ENCODE measurements around the gene CSNK2B. TPM values are rescaled to one million over a fixed set of nuclear protein-coding genes. Genes with fewer than 3 reads are reported as not detected.
A peak's percentile ranks its signal among the peaks of the same experiment; 100 is the strongest.

CSNK2B gene
- polyA plus RNA-seq, 4 donors = 185 to 231 (median 206) TPM

- Histone ChIP-seq H3K27me3 (ENCODE audit: control insufficient read depth in 3 of 3, insufficient read depth in 3 of 3, low read length in 3 of 3) (no peaks in the 10 kb centered on the region), H3K27ac (ENCODE audit: low read depth in 1 of 3, low read length in 2 of 3) (peak overlapping the region; percentile 69 to 96 (median 88)), H3K9me3 (ENCODE audit: control insufficient read depth in 2 of 2, insufficient read depth in 1 of 2, low read depth in 1 of 2, low read length in 1 of 2) (no peaks in the 10 kb centered on the region), H3K4me3 (ENCODE audit: low read depth in 1 of 3, low read length in 3 of 3) (peak overlapping the region in 2 of 3 donors; percentile 66 to 90), H3K36me3 (ENCODE audit: control insufficient read depth in 3 of 3, insufficient read depth in 2 of 3, low read depth in 1 of 3, low read length in 3 of 3) (peaks cover 2 to 53% (median 5%) of the 10 kb centered on the region in 3 donors), H3K4me1 (ENCODE audit: control insufficient read depth in 3 of 3, insufficient read depth in 2 of 3, low read depth in 1 of 3, low read length in 2 of 3) (peaks cover 3 to 51% (median 15%) of the 10 kb centered on the region in 3 donors)
- 46 to 70% (median 63%) methylated on average over 12 of the region's 12 CpGs for WGBS, 3 donors
- no peak for FAIRE-seq
- peak in 1 of 2 donors; percentile 43 for DNase-seq
Observed at GRCh38 chr6:31661262-31662123, 4.4 kb upstream of the CSNK2B start.

DNA sequence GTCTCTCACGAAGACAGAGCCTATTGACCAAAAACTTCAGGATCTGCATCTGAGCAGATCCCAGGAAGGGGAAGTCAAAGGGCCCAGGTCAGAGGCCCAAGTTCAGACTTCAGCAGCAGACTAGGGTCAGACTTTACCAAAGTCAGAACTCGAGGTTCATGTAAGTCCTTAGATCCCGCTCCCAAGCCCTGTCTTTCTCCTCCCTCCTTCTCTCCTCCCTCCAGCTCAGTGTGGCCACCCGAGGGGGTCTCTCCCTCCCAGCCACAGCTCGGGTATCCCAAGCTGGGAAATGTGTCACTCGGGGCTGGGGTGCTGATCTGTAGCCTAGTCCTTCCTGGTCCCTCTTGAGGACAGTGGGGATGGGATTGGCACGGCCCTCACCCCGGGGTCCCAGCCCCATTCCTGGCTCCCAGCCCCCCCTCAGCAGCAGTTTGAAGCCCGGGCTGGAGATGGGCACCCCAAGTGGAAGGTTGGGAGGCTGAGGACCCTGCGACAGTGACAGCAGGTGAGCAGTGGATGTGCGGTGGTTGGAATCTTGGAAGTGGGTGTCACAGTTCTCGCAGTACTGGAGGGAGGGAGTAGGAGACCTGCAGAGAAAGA lies 3.7 kb upstream of the CSNK2B start:
- Histone ChIP-seq H3K27me3 (ENCODE audit: control insufficient read depth in 3 of 3, insufficient read depth in 3 of 3, low read length in 3 of 3) (no peaks in the 10 kb centered on the region), H3K27ac (ENCODE audit: low read depth in 1 of 3, low read length in 2 of 3) (peak overlapping the region; percentile 24 to 94 (median 27))
- no peak for FAIRE-seq

GRCh38 chr6:31663126-31663960 lies 2.5 kb upstream of the CSNK2B start:
- Histone ChIP-seq H3K4me1 (ENCODE audit: control insufficient read depth in 3 of 3, insufficient read depth in 2 of 3, low read depth in 1 of 3, low read length in 2 of 3) (peaks cover 3 to 54% (median 14%) of the 10 kb centered on the region in 3 donors), H3K36me3 (ENCODE audit: control insufficient read depth in 3 of 3, insufficient read depth in 2 of 3, low read depth in 1 of 3, low read length in 3 of 3) (peaks cover 2 to 52% (median 8%) of the 10 kb centered on the region in 3 donors), H3K27ac (ENCODE audit: low read depth in 1 of 3, low read length in 2 of 3) (peak overlapping the region; percentile 79 to 97 (median 94)), H3K4me3 (ENCODE audit: low read depth in 1 of 3, low read length in 3 of 3) (peak overlapping the region in 2 of 3 donors; percentile 61 to 85), H3K27me3 (ENCODE audit: control insufficient read depth in 3 of 3, insufficient read depth in 3 of 3, low read length in 3 of 3) (no peaks in the 10 kb centered on the region), H3K9me3 (ENCODE audit: control insufficient read depth in 2 of 2, insufficient read depth in 1 of 2, low read depth in 1 of 2, low read length in 1 of 2) (no peaks in the 10 kb centered on the region)
- no peak for FAIRE-seq
- WGBS, 3 donors = 14 to 43% (median 41%) methylated on average over 8 to 9 of the region's 9 CpGs
- DNase-seq = peak; percentile 57 to 81

More for the DNA sequence above, 3.7 kb upstream of the CSNK2B start:
- H3K36me3 ChIP-seq (ENCODE audit: control insufficient read depth in 3 of 3, insufficient read depth in 2 of 3, low read depth in 1 of 3, low read length in 3 of 3) = peaks cover 2 to 55% (median 5%) of the 10 kb centered on the region in 3 donors
- H3K4me3 ChIP-seq (ENCODE audit: low read depth in 1 of 3, low read length in 3 of 3) = peak overlapping the region in 2 of 3 donors; percentile 9 to 61
- no peak for DNase-seq
- WGBS, 3 donors = 84 to 87% (median 85%) methylated on average over 12 of the region's 12 CpGs
- H3K9me3 ChIP-seq (ENCODE audit: control insufficient read depth in 2 of 2, insufficient read depth in 1 of 2, low read depth in 1 of 2, low read length in 1 of 2) = no peaks in the 10 kb centered on the region
- peaks cover 3 to 57% (median 18%) of the 10 kb centered on the region in 3 donors for H3K4me1 ChIP-seq (ENCODE audit: control insufficient read depth in 3 of 3, insufficient read depth in 2 of 3, low read depth in 1 of 3, low read length in 2 of 3)

GRCh38 chr6:31663961-31664789 lies 1.7 kb upstream of the CSNK2B start:
- FAIRE-seq = no peak
- Histone ChIP-seq H3K36me3 (ENCODE audit: control insufficient read depth in 3 of 3, insufficient read depth in 2 of 3, low read depth in 1 of 3, low read length in 3 of 3) (peaks cover 8 to 53% (median 15%) of the 10 kb centered on the region in 3 donors), H3K4me1 (ENCODE audit: control insufficient read depth in 3 of 3, insufficient read depth in 2 of 3, low read depth in 1 of 3, low read length in 2 of 3) (peaks cover 0 to 47% (median 12%) of the 10 kb centered on the region in 3 donors), H3K27ac (ENCODE audit: low read depth in 1 of 3, low read length in 2 of 3) (peak overlapping the region; percentile 79 to 97 (median 94)), H3K27me3 (ENCODE audit: control insufficient read depth in 3 of 3, insufficient read depth in 3 of 3, low read length in 3 of 3) (no peaks in the 10 kb centered on the region), H3K9me3 (ENCODE audit: control insufficient read depth in 2 of 2, insufficient read depth in 1 of 2, low read depth in 1 of 2, low read length in 1 of 2) (no peaks in the 10 kb centered on the region), H3K4me3 (ENCODE audit: low read depth in 1 of 3, low read length in 3 of 3) (peak overlapping the region; percentile 42 to 85 (median 61))
- DNase-seq = peak; percentile 36 to 51
- 6 to 12% (median 11%) methylated on average over 14 to 17 of the region's 17 CpGs for WGBS, 3 donors

GRCh38 chr6:31664790-31665500 lies 935 bp upstream of the CSNK2B start, which contains the start of gene GPANK1:
TSS of gene GPANK1 (minus strand) at chr6:31664997. CDS start at chr6:31664478, 519 bp downstream.
- 0% methylated on average over 39 of the region's 39 CpGs for WGBS, 3 donors
- FAIRE-seq (no peak), DNase-seq (peak; percentile 96 to 98)
- Histone ChIP-seq H3K4me1 (ENCODE audit: control insufficient read depth in 3 of 3, insufficient read depth in 2 of 3, low read depth in 1 of 3, low read length in 2 of 3) (peaks cover 0 to 44% (median 7%) of the 10 kb centered on the region in 3 donors), H3K9me3 (ENCODE audit: control insufficient read depth in 2 of 2, insufficient read depth in 1 of 2, low read depth in 1 of 2, low read length in 1 of 2) (no peaks in the 10 kb centered on the region), H3K36me3 (ENCODE audit: control insufficient read depth in 3 of 3, insufficient read depth in 2 of 3, low read depth in 1 of 3, low read length in 3 of 3) (peaks cover 13 to 57% (median 18%) of the 10 kb centered on the region in 3 donors), H3K27me3 (ENCODE audit: control insufficient read depth in 3 of 3, insufficient read depth in 3 of 3, low read length in 3 of 3) (no peaks in the 10 kb centered on the region), H3K27ac (ENCODE audit: low read depth in 1 of 3, low read length in 2 of 3) (peak within 1 kb of the TSS; percentile 79 to 97 (median 94)), H3K4me3 (ENCODE audit: low read depth in 1 of 3, low read length in 3 of 3) (peak within 1 kb of the TSS; percentile 61 to 89 (median 85))

DNA sequence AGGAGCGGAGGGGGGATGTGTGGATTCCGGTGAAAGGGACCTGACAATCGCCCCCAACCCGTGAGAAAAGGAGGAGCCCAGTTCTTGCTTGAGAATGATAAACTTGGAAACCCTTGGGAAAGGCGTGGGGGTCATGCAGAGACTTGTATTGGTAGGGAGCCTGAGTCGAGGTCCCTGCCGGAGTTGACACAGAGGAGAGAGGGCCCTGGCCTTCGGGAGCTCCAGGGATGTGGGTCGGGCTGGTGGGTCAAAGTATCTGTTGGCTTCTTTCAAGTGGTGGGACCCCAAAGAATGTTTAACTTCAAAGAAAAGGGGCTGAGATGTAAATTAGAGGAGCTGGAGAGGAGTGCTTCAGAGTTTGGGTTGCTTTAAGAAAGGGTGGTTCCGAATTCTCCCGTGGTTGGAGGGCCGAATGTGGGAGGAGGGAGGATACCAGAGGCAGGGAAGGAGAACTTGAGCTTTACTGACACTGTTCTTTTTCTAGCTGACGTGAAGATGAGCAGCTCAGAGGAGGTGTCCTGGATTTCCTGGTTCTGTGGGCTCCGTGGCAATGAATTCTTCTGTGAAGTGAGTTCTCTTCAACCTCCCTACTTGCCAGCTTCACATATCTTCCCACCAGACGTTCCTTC lies 571 bp downstream of the CSNK2B start:
- FAIRE-seq (no peak), DNase-seq (peak in 1 of 2 donors; percentile 16)
- Histone ChIP-seq H3K9me3 (ENCODE audit: control insufficient read depth in 2 of 2, insufficient read depth in 1 of 2, low read depth in 1 of 2, low read length in 1 of 2) (no peaks in the 10 kb centered on the region), H3K4me1 (ENCODE audit: control insufficient read depth in 3 of 3, insufficient read depth in 2 of 3, low read depth in 1 of 3, low read length in 2 of 3) (peaks cover 0 to 39% (median 7%) of the 10 kb centered on the region in 3 donors), H3K4me3 (ENCODE audit: low read depth in 1 of 3, low read length in 3 of 3) (peak overlapping the region; percentile 61 to 93 (median 85)), H3K27ac (ENCODE audit: low read depth in 1 of 3, low read length in 2 of 3) (peak overlapping the region; percentile 65 to 85 (median 71)), H3K27me3 (ENCODE audit: control insufficient read depth in 3 of 3, insufficient read depth in 3 of 3, low read length in 3 of 3) (no peaks in the 10 kb centered on the region), H3K36me3 (ENCODE audit: control insufficient read depth in 3 of 3, insufficient read depth in 2 of 3, low read depth in 1 of 3, low read length in 3 of 3) (peaks cover 16 to 71% (median 19%) of the 10 kb centered on the region in 3 donors)
- WGBS, 3 donors = 2 to 3% (median 2%) methylated on average over 15 of the region's 15 CpGs

- DNase-seq = no peak
- no peaks in the 10 kb centered on the region for H3K27me3 ChIP-seq (ENCODE audit: control insufficient read depth in 3 of 3, insufficient read depth in 3 of 3, low read length in 3 of 3)
- WGBS, 3 donors = 79 to 87% (median 85%) methylated on average over 8 of the region's 8 CpGs
- no peak for FAIRE-seq
- no peak within 1 kb of the TSS for H3K4me3 ChIP-seq (ENCODE audit: low read depth in 1 of 3, low read length in 3 of 3)
- peaks cover 20 to 73% (median 21%) of the 10 kb centered on the region in 3 donors for H3K36me3 ChIP-seq (ENCODE audit: control insufficient read depth in 3 of 3, insufficient read depth in 2 of 3, low read depth in 1 of 3, low read length in 3 of 3)
- peaks cover 0 to 11% (median 5%) of the 10 kb centered on the region in 3 donors for H3K4me1 ChIP-seq (ENCODE audit: control insufficient read depth in 3 of 3, insufficient read depth in 2 of 3, low read depth in 1 of 3, low read length in 2 of 3)
- H3K9me3 ChIP-seq (ENCODE audit: control insufficient read depth in 2 of 2, insufficient read depth in 1 of 2, low read depth in 1 of 2, low read length in 1 of 2) = no peaks in the 10 kb centered on the region
- H3K27ac ChIP-seq (ENCODE audit: low read depth in 1 of 3, low read length in 2 of 3) = no peak within 1 kb of the TSS
Observed at GRCh38 chr6:31669676-31670075, 3.8 kb downstream of the CSNK2B start, which contains the start of gene LY6G5B. TSS of gene LY6G5B (plus strand) at chr6:31669976. CDS start at chr6:31670951, 975 bp downstream.

Measured in small intestine (tissue), 7 donors.